Iris pigment epithelial cell (primary cell): ENCODE measurements around the gene CENPA.

Experiments used
- DNase-seq: peaks from one replicate; pipeline ENCODE4 v3.0.0-alpha.2; 2011; ENCODE audit warnings: low read depth

Gene CENPA

DNA sequence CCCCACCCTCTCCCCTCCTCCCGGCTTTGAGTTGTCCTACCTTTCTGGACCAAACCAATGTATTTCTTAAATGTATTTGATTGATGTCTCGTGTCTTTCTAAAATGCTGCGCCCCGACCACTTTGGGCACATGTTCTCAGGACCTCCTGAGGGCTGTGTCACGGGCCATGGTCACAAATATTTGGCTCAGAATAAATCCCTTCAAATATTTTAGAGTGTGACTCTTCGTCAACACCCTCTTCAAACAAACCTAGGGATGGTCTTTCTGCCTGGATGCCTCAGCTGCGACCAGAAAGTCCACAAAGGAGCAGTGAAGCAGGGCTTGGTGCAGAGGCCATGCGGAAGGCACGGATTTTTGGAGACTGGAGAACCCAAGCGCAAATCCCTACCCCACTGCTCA is 22.8 kb upstream of the CENPA start:
- DNase-seq: no peak

DNA sequence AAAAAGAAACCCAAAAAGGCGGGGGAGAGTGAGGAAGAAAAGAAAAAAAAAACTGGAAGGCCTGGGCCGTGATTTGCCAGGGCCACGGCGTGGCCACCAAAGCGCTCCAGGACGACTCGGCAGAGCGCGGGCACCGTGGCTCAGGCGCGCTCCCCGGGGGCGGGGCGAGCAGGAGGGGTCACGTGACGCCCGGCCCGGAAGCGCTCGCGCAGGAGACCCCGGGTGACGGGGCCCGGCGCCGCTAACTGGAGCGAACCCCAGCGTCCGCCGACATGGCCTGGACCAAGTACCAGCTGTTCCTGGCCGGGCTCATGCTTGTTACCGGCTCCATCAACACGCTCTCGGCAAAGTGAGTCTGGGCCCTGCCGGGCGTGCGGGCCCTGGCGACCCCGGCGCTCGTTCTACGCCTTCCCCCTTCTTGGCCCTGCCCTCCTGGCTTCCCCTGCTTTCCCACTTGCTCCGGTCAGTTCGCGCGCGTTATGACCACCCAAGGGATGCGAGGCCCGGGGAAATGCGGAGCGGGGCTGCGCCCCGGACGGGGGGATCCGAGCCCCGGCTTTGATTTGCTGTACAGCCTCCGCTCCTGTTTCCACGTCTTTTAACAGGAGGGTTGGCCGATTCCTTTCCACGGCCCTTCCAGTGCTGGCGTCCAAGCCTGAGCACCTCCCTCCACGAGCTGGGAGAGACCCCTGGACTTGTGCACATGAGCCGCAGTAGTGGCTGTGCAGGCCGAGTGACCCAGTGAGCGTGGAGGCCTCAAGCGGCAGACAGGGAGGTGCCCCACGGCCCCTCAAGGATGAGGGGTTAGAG is 21.6 kb upstream of the CENPA start, which contains the start of gene SLC35F6:
SLC35F6 (plus strand) TSS at position 207 of the 810 bp plus-strand sequence; CDS start at position 273, 66 bp downstream.
- peak; percentile 77 for DNase-seq

DNA sequence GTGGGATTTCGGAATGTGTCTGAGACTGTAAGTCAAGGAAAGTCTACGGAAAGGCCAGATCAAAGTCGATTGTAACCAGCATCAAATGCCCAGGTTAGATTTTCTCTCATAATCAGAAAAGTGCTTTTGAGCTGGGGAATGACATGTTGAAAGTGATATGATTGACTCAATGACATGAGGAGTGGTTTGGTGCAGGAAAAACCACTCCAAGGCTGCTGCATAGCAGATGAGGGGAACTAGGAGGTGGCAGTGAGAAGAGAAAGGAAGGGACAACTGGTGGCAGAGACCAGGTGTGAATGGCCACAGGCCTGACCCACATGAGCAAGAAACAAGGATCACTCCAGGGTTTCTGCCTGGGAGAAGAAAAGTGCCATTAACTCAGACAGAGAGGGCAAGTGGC is 20.9 kb upstream of the CENPA start:
- no peak for DNase-seq

DNA sequence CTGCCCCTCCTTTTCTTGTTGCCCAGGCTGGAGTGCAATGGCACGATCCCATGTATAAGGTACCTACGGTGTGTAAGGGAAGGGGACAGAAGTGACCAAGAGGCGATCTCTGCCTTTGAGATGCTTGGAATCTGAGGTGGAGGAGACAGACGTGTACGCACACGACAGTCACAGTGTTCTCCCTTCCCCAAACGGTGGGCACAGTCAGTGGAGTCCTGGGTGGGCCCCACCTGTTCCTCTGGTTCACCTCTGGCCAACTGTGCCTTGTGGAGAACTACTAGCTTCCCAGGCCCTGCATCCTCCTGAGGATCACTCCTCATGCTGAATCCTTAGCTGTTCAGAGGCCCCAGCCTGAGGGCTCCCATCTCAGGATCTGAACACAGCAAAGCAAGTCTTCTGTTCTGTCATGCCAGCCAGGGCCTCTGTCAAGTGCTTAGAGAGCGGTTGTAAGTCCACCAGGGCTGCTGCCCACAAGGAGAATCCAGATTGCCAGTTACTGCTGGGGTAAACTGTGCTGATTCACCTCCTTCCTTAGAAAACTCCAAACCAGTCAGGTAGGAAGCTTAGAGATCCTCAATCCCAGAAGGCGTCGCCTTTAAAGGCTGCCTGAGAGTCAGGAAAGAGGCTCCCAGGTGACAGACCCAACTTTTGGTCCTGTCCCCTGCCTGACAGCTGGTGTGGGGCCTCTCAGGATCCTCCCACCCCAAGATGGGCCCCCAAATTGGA is 20.2 kb upstream of the CENPA start:
- no peak for DNase-seq

DNA sequence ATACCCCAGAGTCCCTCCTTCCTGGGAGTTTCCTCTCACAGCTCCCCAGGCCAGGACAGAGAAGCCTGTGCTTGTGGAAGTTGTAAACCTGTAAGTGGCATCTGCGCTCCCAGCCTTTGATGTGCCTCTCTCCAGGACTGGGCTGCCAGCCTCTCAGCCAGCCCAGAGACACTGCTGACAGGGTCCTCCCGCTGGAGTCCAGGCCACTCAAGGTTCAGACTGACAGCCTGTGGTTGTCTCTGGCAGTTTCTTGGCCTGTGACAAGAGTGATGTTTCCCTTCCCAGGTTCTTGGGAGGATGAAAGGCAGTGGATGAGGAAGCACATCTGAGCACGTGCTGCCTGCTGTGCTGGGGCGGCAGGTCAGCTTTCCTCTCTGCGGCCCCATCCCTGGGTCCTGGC is 18.7 kb upstream of the CENPA start:
- DNase-seq: no peak

DNA sequence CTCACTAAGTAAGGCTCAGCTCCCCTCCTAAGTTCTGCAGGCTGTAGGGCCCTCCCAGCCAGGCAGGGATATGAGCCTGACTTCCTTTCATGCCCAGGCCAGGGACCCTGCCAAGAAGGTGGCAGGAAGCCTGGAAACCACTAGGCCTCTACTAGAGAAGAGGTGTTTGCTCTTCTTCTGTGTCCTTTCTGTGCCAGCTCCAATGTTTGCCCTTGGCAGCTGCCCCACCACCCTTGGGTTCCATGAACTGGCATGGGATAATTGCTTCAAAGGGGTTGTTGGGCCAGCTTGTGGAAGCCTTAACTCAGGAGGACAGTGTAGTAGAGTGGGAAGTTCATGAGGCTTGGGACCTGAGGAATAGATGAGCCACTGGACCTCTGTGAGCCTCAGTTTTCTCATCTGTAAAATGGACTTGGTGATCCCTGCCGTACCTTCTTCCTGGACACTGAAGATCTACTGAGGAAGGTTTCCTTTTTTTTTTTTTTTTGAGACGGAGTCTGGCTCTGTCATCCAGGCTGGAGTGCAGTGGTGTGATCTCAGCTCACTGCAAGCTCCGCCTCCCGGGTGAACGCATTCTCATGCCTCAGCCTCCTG is 17.9 kb upstream of the CENPA start:
- no peak for DNase-seq

DNA sequence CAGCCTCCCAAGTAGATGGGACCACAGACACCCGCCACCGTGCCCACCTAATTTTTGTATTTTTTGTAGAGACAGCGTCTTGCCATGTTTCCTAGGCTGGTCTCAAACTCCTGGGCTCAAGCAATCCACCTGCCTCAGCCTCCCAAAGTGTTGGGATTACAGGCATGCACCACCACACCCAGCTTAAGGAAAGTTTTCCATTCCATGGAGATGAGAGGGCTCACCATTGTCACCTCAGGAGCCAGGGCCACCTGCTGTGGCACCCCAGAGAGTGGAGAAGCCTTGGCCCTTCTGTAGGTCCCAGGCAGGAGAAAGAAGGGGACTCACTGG is 17.1 kb upstream of the CENPA start:
- DNase-seq: no peak

DNA sequence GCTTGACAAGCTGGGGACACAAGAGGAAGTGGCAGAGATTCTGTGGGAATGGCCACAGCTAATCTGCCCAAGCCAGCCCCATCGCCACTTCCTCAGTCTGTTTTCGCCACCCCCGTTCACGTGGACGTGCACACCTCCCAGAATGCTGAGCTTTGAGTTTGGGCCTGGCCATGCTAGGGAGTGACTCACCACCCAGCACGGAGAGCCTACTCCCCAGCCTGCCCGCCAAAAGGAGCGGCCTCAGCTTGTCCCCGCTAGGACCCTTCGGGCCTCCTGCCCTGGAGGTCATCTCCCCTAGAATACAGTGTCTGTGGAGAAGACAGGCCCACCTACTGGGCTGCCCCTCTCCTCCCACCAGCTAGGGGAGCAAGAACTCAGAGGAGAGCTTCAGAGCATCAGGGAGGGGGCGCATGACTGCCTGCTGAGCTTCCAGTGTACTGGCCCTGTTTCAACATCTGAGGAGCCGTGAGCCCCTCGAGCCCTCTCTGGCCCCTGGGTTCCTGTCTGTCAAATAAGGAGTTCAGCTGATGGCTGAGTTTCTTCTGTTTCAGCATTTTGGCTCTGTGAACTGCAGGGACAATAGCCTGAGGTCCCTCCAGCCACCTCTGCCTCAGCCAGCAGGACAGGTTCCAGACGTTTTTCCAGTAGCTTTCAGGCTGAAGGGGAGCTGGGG is 16.6 kb upstream of the CENPA start:
- peak; percentile 79 for DNase-seq

DNA sequence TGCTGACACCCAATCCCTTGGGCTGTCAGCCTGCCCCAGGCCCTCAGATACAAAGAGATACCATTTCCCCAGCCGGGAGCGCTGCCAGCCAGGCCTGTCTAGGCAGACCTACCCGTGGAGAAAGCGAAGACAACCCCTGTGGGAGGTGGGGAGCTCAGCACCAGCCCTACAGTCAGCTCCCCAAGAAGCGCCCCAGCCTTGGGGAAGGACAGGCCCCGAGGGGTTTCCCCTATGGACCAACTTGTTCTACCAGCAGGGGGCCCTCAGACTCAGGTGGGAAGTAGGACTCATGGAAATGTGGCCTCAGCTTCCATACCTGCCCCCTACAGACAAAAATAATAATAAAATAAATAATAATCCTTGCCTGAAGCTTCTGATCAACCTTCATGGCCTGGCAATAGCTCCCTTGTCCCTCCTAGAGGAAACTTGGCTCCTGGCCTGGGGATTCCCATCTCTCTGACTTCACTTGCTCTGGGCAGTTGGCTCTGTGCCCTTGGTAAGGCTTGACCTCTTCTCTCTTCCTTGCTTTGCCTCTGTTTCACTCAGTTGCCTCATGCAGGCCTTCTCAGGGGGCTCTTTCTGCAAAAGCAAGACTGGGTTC is 14.8 kb upstream of the CENPA start:
- DNase-seq: peak; percentile 89

DNA sequence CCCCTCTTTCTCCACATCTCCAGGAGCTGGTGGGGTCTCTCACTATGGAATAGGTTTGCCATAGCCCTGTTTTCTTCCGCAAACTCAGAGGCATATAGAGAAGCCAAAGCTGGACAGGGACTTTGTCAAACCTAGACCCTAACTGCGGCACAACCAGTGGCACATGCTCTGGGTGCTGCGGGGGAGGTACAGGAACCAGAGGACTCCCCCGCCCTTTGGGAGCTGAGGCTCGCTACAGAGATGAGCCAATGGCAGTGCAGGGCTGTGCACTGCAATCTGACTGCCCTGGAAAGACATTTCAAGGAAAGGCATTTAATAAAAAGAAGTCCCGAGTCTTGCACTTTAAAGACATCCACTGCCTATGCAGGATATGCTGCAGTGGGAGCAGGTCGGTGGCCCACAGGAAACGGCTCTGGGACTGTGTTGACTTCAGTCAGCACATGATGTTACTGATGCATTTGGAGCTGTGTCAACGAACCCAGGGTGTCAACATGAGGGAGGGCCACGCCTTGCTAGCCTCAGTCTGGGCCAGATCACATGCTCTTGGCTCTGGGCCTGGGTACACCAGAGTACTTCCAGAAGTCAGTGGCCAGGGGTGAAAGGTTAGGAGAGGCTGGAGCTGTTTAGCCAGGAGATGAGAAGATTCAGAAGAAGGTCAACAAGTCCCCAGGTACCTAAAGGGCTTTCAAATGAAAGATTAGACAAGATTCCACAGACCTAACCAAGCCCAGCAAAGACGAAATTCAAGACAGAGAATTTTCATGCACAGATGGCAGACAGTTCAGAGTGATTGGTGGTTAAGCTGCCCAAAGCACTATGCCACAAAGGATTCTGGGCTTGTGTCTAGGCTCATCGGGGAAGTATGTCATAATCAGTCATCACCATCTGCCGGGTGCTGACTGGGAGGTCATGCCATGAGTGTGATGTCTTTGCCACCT is 13.5 kb upstream of the CENPA start:
- DNase-seq: peak; percentile 66

DNA sequence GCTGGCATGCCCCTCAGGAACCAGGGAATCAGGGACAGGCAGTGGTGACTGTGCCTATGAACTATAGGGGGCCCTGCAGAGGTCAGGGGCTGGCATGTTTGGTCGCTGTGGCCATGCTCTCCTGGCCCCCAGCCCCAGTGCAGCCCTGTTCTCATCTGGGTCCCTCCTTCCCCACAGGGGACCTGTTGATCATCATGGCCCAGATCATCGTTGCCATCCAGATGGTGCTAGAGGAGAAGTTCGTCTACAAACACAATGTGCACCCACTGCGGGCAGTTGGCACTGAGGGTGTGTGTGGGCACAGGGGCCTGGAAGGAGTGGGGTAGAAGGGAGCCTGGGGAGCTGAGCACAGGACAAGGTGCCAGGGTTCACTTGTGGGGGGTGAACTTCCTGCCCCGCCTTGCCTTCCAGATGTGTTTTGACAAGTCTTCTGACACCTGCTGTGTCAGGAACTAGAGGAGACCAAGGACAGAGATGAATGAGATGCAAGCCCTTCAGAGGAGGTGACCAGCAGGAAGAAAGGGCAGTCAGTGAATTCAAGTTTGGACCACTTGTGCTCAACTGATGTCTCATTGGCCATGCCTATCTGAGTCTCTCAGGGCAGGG is 9.6 kb upstream of the CENPA start:
- no peak for DNase-seq

DNA sequence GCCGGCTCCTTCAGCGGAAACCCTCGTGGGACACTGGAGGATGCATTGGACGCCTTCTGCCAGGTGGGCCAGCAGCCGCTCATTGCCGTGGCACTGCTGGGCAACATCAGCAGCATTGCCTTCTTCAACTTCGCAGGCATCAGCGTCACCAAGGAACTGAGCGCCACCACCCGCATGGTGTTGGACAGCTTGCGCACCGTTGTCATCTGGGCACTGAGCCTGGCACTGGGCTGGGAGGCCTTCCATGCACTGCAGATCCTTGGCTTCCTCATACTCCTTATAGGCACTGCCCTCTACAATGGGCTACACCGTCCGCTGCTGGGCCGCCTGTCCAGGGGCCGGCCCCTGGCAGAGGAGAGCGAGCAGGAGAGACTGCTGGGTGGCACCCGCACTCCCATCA is 7.8 kb upstream of the CENPA start:
- no peak for DNase-seq

DNA sequence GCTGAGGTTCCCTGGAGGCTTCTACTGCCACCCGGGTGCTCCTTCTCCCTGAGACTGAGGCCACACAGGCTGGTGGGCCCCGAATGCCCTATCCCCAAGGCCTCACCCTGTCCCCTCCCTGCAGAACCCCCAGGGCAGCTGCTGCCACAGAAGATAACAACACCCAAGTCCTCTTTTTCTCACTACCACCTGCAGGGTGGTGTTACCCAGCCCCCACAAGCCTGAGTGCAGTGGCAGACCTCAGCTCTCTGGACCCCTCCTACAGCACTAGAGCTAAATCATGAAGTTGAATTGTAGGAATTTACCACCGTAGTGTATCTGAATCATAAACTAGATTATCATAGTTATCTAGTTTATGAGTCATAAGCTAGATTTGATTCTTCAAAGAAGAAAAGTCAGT is 7.3 kb upstream of the CENPA start:
- DNase-seq: no peak

DNA sequence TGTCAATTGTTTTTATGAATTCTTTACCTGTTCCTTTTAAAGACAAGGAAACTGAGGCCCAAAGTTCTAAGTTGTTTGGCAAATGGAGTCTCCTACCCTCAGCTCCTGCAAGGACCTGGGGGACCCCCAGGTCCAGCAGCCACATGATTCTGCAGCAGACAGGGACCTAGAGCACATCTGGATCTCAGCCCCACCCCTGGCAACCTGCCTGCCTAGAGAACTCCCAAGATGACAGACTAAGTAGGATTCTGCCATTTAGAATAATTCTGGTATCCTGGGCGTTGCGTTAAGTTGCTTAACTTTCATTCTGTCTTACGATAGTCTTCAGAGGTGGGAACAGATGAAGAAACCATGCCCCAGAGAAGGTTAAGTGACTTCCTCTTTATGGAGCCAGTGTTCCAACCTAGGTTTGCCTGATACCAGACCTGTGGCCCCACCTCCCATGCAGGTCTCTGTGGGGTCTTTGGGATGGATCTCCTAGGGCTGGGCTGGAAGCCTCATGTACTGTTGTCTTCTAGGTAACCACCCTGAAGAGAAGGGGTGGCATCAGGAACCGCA is 5.6 kb upstream of the CENPA start:
- DNase-seq: no peak

DNA sequence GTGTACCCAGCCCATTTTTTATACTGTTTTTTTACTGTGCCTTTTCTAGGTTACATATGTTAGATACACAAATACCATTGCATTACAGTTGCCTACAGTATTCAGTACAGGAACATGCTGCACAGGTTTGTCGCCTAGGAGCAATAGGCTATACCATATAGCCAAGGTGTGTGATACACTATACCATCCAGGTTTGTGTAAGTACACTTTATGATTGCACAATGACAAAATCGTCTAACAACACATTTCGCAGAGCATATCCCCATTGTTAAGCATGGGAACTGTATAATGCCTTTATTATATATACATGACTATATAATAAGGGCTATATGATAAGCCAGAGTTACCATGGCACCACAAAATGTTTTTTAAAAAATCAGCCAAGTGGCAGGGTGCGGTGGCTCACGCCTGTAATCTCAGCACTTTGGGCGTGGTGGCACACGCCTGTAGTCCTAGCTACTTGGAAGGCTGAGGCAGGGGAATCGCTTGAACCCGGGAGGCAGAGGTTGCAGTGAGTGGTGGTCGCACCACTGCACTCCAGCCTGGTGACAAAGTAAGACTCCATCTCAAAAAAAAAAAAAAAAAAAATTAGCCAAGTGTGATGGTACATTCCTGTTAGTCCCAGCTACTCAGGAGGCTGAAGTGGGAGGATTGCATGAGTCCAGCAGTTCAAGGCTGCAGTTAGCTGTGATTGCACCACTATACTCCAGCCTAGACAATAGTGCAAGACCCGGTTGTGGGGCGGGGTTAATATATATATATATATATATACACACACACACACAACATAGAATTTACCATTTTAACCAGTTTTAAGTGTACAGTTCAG is 2.8 kb upstream of the CENPA start:
- no peak for DNase-seq

DNA sequence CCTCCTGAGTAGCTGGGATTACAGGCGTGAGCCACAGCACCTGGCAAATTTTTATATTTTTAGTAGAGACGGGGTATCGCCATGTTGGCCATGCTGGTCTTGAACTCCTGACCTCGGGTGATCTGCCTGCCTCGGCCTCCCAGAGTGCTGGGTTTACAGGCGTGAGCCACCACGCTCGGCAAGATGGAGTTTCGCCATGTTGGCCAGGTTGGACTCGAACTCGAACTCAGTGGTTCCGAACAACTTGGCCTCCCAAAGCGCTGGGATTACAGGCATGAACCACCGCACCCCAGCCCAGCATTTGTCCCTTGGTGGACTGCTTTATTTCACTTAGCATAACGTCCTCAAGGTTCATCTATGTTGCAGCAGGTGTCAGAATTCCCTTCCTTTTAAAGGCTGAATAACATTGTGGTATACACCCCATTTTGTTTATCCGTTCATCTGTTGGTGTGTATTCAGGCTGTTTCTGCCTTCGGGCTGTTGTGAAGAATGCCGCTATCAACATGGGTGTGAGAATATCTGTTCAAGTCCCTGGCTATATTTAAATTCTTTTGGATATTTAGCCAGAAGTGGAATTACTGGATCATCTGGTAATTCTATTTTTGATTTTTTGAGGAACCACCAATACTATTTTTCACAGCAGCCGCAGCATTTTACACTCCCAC is 1.2 kb upstream of the CENPA start:
- no peak for DNase-seq

DNA sequence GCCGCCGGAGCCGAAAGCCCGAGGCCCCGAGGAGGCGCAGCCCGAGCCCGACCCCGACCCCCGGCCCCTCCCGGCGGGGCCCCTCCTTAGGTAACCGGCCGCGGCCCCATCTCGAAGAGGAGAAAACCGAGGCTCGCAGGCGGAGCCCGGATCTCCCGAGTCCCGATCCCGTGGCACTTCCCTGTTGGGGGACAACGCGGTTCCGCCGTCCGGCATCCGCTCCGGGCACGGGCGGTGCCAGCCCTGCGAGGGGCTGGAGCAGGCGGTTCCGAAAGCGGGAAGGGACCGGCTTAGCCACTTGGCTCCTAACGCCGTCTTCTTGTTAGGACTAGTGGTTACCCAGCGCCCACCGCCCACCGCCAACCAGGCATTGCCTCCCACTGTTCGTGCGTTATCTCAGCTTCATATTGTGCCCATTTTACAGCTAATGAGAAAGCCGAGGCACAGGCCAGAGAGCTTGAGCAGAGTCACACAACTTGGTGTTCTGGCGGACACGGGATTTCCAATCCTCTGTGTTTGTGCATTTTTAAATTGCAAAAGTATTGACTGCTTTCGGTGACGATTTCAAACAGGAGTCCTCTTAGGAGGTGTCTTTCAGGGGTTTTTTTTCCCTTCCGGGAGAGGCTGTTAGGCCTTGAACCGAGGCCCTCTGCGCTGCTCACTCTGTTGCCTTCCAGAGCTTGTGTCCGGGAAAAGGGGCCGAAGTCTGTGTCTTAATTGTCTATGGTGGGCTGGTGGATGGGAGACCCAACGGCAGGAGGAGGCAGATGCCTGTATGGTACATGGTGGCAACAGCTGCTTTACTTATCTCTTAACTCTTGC is 562 bp downstream of the CENPA start:
- no peak for DNase-seq

DNA sequence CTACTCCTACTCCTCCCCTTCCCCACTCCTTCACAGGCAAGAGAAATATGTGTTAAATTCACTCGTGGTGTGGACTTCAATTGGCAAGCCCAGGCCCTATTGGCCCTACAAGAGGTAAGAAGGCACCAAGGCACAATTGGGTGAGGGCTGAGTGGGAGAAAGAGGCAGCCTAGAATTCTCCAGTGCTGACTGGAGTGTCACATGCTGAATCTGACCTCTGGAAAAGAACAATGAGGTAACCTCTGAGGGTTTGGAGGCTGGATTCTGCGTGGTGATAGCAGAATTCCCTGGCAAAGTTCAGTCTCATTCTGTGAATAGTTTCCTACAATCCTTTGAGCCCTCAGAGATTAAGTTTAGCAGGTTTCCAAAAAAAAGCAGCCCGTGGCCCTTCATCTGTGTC is 6.9 kb downstream of the CENPA start:
- DNase-seq: no peak
